Measurements from ENCODE around the gene NUP88.

NUP88 gene

GRCh38 chr17:5373112-5373511 is 46.4 kb downstream of the NUP88 start:
- no peaks in the 10 kb centered on the region for H3K79me2 ChIP-seq (ENCODE audit: control insufficient read depth, low read length)
- peaks cover 6% of the 10 kb centered on the region for H3K4me1 ChIP-seq (ENCODE audit: control insufficient read depth, low read length)
- no peak overlapping the region for H3K4me2 ChIP-seq (ENCODE audit: low read length)
- no peaks in the 10 kb centered on the region for H3K9me3 ChIP-seq (ENCODE audit: control insufficient read depth, insufficient read depth, low read length)
- no peaks in the 10 kb centered on the region for H3K27me3 ChIP-seq (ENCODE audit: control insufficient read depth, low read length)
- H3K36me3 ChIP-seq (ENCODE audit: control insufficient read depth, low read length) = peaks cover 72% of the 10 kb centered on the region
- no peaks in the 10 kb centered on the region for H4K20me1 ChIP-seq (ENCODE audit: control insufficient read depth, insufficient read depth, low read depth, low read length)
- H3K4me3 ChIP-seq (ENCODE audit: low read length) = no peak overlapping the region
- H3K9me2 ChIP-seq (replicated peaks; ENCODE audit: control insufficient read depth, low read length) = no peaks in the 10 kb centered on the region
- peaks cover 18% of the 10 kb centered on the region for H3F3A ChIP-seq (ENCODE audit: control insufficient read depth, insufficient read depth)
- peak overlapping the region; percentile 15; the same call in 1 of the 2 replicates for H3K27ac ChIP-seq (ENCODE audit: low read depth, low read length)
- no peak for TF ChIP-seq EZH2phosphoT487 (IDR thresholded peaks at IDR 0.05; ENCODE audit: borderline replicate concordance, low read length)
- TF ChIP-seq CTCF (IDR thresholded peaks at IDR 0.05; ENCODE audit: low read depth, low read length, poor library complexity, severe bottlenecking) = no peak

DNA sequence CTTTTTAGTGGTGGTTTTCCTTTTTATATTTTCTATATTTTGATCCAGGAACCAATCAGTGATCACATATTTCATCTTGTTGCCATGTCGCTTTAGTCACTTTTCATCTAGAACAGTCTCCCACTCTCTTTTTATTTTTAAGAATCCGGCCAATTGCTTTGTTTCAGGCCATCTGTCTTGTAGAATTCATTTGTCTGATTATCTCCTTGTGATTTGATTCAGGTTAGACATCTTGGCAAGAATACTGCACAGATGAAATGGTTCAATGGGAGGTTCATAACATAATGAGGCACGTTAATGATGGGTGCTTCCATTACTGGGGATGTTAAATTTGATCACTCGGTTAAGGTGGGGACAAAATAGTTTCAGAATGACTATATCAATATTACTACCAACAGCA is 49.1 kb downstream of the NUP88 start:
- peaks cover 6% of the 10 kb centered on the region for H3K4me1 ChIP-seq (ENCODE audit: control insufficient read depth, low read length)
- H3K36me3 ChIP-seq (ENCODE audit: control insufficient read depth, low read length) = peaks cover 60% of the 10 kb centered on the region
- no peaks in the 10 kb centered on the region for H3K9me2 ChIP-seq (replicated peaks; ENCODE audit: control insufficient read depth, low read length)
- no peaks in the 10 kb centered on the region for H4K20me1 ChIP-seq (ENCODE audit: control insufficient read depth, insufficient read depth, low read depth, low read length)
- H3K79me2 ChIP-seq (ENCODE audit: control insufficient read depth, low read length) = no peaks in the 10 kb centered on the region
- TF ChIP-seq EZH2phosphoT487 (IDR thresholded peaks at IDR 0.05; ENCODE audit: borderline replicate concordance, low read length) = no peak
- no peak for TF ChIP-seq CTCF (IDR thresholded peaks at IDR 0.05; ENCODE audit: low read depth, low read length, poor library complexity, severe bottlenecking)
- no peak overlapping the region for H3K4me3 ChIP-seq (ENCODE audit: low read length)
- no peak overlapping the region for H3K27ac ChIP-seq (ENCODE audit: low read depth, low read length)
- no peaks in the 10 kb centered on the region for H3K9me3 ChIP-seq (ENCODE audit: control insufficient read depth, insufficient read depth, low read length)
- H3F3A ChIP-seq (ENCODE audit: control insufficient read depth, insufficient read depth) = peaks cover 6% of the 10 kb centered on the region; the same call in 1 of the 2 replicates
- no peak overlapping the region for H3K4me2 ChIP-seq (ENCODE audit: low read length)
- H3K27me3 ChIP-seq (ENCODE audit: control insufficient read depth, low read length) = no peaks in the 10 kb centered on the region

DNA sequence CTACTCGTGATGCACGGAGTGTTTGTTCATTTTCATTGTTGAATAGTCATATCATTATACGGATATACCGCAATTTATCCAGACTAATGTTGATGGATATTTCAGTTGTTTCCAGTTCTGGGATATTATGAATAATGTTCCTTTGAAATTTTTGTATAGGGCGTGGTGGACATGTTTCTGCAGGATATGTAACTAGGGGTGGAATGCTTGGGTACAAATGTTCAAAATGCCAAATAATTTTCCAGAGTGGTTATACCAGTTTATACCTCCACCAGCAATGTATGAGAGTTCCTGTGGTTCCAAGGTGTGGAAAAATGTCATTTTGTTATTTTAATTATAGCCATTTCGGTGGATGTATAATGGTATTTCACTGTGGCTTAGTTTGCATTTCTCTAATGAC is 53.6 kb downstream of the NUP88 start:
- H3K36me3 ChIP-seq (ENCODE audit: control insufficient read depth, low read length) = peaks cover 60% of the 10 kb centered on the region
- no peak for TF ChIP-seq CTCF (IDR thresholded peaks at IDR 0.05; ENCODE audit: low read depth, low read length, poor library complexity, severe bottlenecking)
- TF ChIP-seq EZH2phosphoT487 (IDR thresholded peaks at IDR 0.05; ENCODE audit: borderline replicate concordance, low read length) = no peak

More for the DNA sequence above, 53.6 kb downstream of the NUP88 start:
- no peak overlapping the region for H3K4me3 ChIP-seq (ENCODE audit: low read length)
- no peaks in the 10 kb centered on the region for H3K27me3 ChIP-seq (ENCODE audit: control insufficient read depth, low read length)
- H3F3A ChIP-seq (ENCODE audit: control insufficient read depth, insufficient read depth) = 0 out of 2 replicates have a peak, but pooled peaks cover 2% of the 10 kb centered on the region
- H4K20me1 ChIP-seq (ENCODE audit: control insufficient read depth, insufficient read depth, low read depth, low read length) = no peaks in the 10 kb centered on the region
- no peak overlapping the region for H3K27ac ChIP-seq (ENCODE audit: low read depth, low read length)
- H3K4me1 ChIP-seq (ENCODE audit: control insufficient read depth, low read length) = no peaks in the 10 kb centered on the region
- no peaks in the 10 kb centered on the region for H3K9me3 ChIP-seq (ENCODE audit: control insufficient read depth, insufficient read depth, low read length)
- no peaks in the 10 kb centered on the region for H3K79me2 ChIP-seq (ENCODE audit: control insufficient read depth, low read length)
- H3K9me2 ChIP-seq (replicated peaks; ENCODE audit: control insufficient read depth, low read length) = no peaks in the 10 kb centered on the region
- no peak overlapping the region for H3K4me2 ChIP-seq (ENCODE audit: low read length)
